Naive thymus-derived CD8-positive, alpha-beta T cell (primary cell): ENCODE measurements around the gene KLHL20. TPM values are rescaled to one million over a fixed set of nuclear protein-coding genes. Genes with fewer than 3 reads are reported as not detected.
"Not testable (repeated sequence)": the region's sequence is repeated elsewhere in the genome, so short reads cannot be mapped to it uniquely, and the experiment has no call there.

Experiments used
- ATAC-seq, 2 donors: fragments of 150-1000 bp; cut with Tn5 transposase in 1 of 2; sonication (Bioruptor Pico), chemical (Tn5 transposase) in 1 of 2; 1 replicate in 1 of 2; 2 replicates in 1 of 2; pipeline ENCODE4 v1.10.0; 2021; ENCODE audit warnings: mild to moderate bottlenecking in 2 of 2, moderate library complexity in 2 of 2
- POLR2A ChIA-PET: fragments of 350-600 bp; sonication (Branson Sonifier 250); formaldehyde crosslinking; loops from one replicate; lab custom pipeline; 2021; ENCODE audit warnings: antibody characterized with exemption; lab: Charles Lee
- DNase-seq, 10 donors: peaks; one replicate each; pipeline versions ENCODE4 v3.0.0 to v3.0.0-alpha.2; 2020 to 2022
- H3K27ac Mint-ChIP-seq, 10 donors: one replicate each; pipeline ENCODE4 v1.8.0; 2020 to 2022; ENCODE audit warnings: mild to moderate bottlenecking in 10 of 10, mixed read lengths in 10 of 10, moderate library complexity in 4 of 10, inconsistent platforms in 1 of 10
- H3K27me3 Mint-ChIP-seq, 5 donors: one replicate each; pipeline ENCODE4 v1.8.0; 2021 to 2022; ENCODE audit warnings: mixed read lengths in 5 of 5
- H3K36me3 Mint-ChIP-seq, 3 donors: one replicate each; pipeline ENCODE4 v1.8.0; 2020 to 2022; ENCODE audit warnings: mixed read lengths in 3 of 3, mild to moderate bottlenecking in 2 of 3, inconsistent platforms in 1 of 3
- H3K4me1 Mint-ChIP-seq, 4 donors: one replicate each; pipeline ENCODE4 v1.8.0; 2021 to 2022; ENCODE audit warnings: mixed read lengths in 4 of 4
- H3K4me3 Mint-ChIP-seq, 10 donors: one replicate each; pipeline ENCODE4 v1.8.0; 2020 to 2022; ENCODE audit warnings: mild to moderate bottlenecking in 10 of 10, mixed read lengths in 10 of 10, moderate library complexity in 6 of 10, inconsistent platforms in 1 of 10
- H3K9me3 Mint-ChIP-seq, 9 donors: one replicate each; pipeline ENCODE4 v1.8.0; 2020 to 2022; ENCODE audit warnings: mixed read lengths in 9 of 9, mild to moderate bottlenecking in 3 of 9, inconsistent platforms in 1 of 9, moderate library complexity in 1 of 9
- polyA plus RNA-seq, 3 donors: library from polyadenylated mRNA; unstranded; fragments of 300-500 nt; fragmentation: Illumina TruSeq; gene quantifications; one replicate each; pipeline ENCODE4 v1.2.3, GENCODE V29; 2021
- total RNA-seq, 8 experiments: library from RNA in 2 of 8; stranded (reverse) in 2 of 8; gene quantifications; one replicate each; pipeline ENCODE4 v1.2.3 and lab custom pipeline; 2021 to 2026

The KLHL20 gene
- total and polyA plus RNA-seq, 5 experiments from 2014 or later = 21.1 to 40.8 (median 27.1) TPM

GRCh38 chr1:173702736-173703135, 12.0 kb upstream of the KLHL20 start:
- Mint-ChIP-seq H3K4me1 (no peaks in the 10 kb centered on the region), H3K27me3 (peaks cover 5 to 35% (median 9%) of the 10 kb centered on the region in 5 donors), H3K4me3 (no peak overlapping the region), H3K27ac (no peak overlapping the region), H3K9me3 (peaks cover 0 to 7% (median 0%) of the 10 kb centered on the region in 9 donors), H3K36me3 (peaks cover 0 to 6% (median 0%) of the 10 kb centered on the region in 3 donors)
- ATAC-seq (no peak), DNase-seq (no peak)
- POLR2A ChIA-PET = no interaction called here

- no peak overlapping the region for H3K4me3 Mint-ChIP-seq
- POLR2A ChIA-PET = interaction anchor here (0.7 kb wide), 1 partner anchor 703 kb away, joined by 3 read pairs; no protein-coding TSS in a partner anchor
- peaks cover 4 to 32% (median 15%) of the 10 kb centered on the region in 5 donors for H3K27me3 Mint-ChIP-seq
- DNase-seq (no peak), ATAC-seq (no peak)
- H3K36me3 Mint-ChIP-seq = no peaks in the 10 kb centered on the region
- peaks cover 0 to 4% (median 0%) of the 10 kb centered on the region in 9 donors for H3K9me3 Mint-ChIP-seq
- no peak overlapping the region for H3K27ac Mint-ChIP-seq
- no peaks in the 10 kb centered on the region for H3K4me1 Mint-ChIP-seq
These were observed 9.7 kb upstream of the KLHL20 start for GRCh38 chr1:173705117-173705516.

- H3K4me3 Mint-ChIP-seq = no peak overlapping the region
- ATAC-seq = no peak
- H3K36me3 Mint-ChIP-seq = peaks cover 0 to 4% (median 0%) of the 10 kb centered on the region in 3 donors
- no peak overlapping the region for H3K27ac Mint-ChIP-seq
- POLR2A ChIA-PET = no interaction called here
- H3K27me3 Mint-ChIP-seq = peaks cover 14 to 41% (median 26%) of the 10 kb centered on the region in 5 donors
- no peak for DNase-seq
- peaks cover 0 to 2% (median 0%) of the 10 kb centered on the region in 9 donors for H3K9me3 Mint-ChIP-seq
- H3K4me1 Mint-ChIP-seq = no peaks in the 10 kb centered on the region
These were observed 6.0 kb upstream of the KLHL20 start for GRCh38 chr1:173708787-173709186.

DNA sequence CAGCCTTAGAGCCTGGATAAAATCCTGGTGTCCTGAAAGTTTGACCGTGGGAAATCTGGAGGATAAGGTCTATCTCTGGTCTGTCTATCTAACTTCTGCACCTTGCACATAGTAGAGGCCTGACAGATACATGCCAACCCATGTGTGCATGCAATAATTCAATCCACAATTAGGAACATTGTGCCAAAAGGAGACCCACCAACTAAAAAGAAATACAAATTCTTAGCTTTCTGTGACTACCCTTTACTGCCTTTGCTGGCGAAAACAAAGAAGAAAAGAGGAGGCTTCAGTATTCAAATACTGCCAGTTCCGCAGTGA, 381 bp upstream of the KLHL20 start:
- Mint-ChIP-seq H3K9me3 (peaks cover 0 to 3% (median 0%) of the 10 kb centered on the region in 9 donors), H3K27ac (peak overlapping the region; percentile 92 to 98 (median 96))
- POLR2A ChIA-PET = interaction anchor here (0.6 to 3.2 kb wide), 9 partner anchors 12 to 1309 kb away, joined by 3 to 34 read pairs (median 3); partner anchors contain the start of genes CENPL, DARS2, GAS5 and MRPS14

GRCh38 chr1:173715538-173715844, 710 bp downstream of the KLHL20 start:
- POLR2A ChIA-PET = interaction anchor here (0.6 to 3.2 kb wide), 8 partner anchors 109 to 1284 kb away, joined by 3 to 34 read pairs (median 8); partner anchors contain the start of genes CACYBP, CENPL, DARS2 and GAS5
- H3K27me3 Mint-ChIP-seq = peaks cover 7 to 15% (median 8%) of the 10 kb centered on the region in 5 donors
- DNase-seq = no peak
- peaks cover 0 to 3% (median 0%) of the 10 kb centered on the region in 9 donors for H3K9me3 Mint-ChIP-seq
- no peak for ATAC-seq
- H3K4me1 Mint-ChIP-seq = peaks cover 14 to 42% (median 36%) of the 10 kb centered on the region in 4 donors
- H3K27ac Mint-ChIP-seq = peak overlapping the region; percentile 92 to 98 (median 96)
- peak overlapping the region; percentile 92 to 100 (median 98) for H3K4me3 Mint-ChIP-seq
- peaks cover 5 to 18% (median 16%) of the 10 kb centered on the region in 3 donors for H3K36me3 Mint-ChIP-seq

More for the DNA sequence above, 381 bp upstream of the KLHL20 start:
- peaks cover 9 to 35% (median 30%) of the 10 kb centered on the region in 4 donors for H3K4me1 Mint-ChIP-seq
- H3K27me3 Mint-ChIP-seq = peaks cover 11 to 24% (median 17%) of the 10 kb centered on the region in 5 donors
- DNase-seq (no peak), ATAC-seq (no peak)
- peaks cover 5 to 12% (median 11%) of the 10 kb centered on the region in 3 donors for H3K36me3 Mint-ChIP-seq
- peak overlapping the region; percentile 92 to 100 (median 98) for H3K4me3 Mint-ChIP-seq

GRCh38 chr1:173717238-173717637, 2.5 kb downstream of the KLHL20 start:
- Mint-ChIP-seq H3K27ac (peak overlapping the region in 4 of 10 donors; percentile 10 to 86 (median 54)), H3K4me3 (peak overlapping the region in 9 of 10 donors; percentile 36 to 73 (median 60)), H3K4me1 (peaks cover 18 to 54% (median 48%) of the 10 kb centered on the region in 4 donors), H3K27me3 (peaks cover 0 to 3% (median 0%) of the 10 kb centered on the region in 5 donors), H3K36me3 (peaks cover 5 to 34% (median 22%) of the 10 kb centered on the region in 3 donors), H3K9me3 (peaks cover 0 to 3% (median 0%) of the 10 kb centered on the region in 9 donors)
- DNase-seq = no peak
- POLR2A ChIA-PET = no interaction called here
- ATAC-seq = no peak

GRCh38 chr1:173731331-173731730, 16.6 kb downstream of the KLHL20 start:
- H3K4me3 Mint-ChIP-seq = not testable (repeated sequence)

DNA sequence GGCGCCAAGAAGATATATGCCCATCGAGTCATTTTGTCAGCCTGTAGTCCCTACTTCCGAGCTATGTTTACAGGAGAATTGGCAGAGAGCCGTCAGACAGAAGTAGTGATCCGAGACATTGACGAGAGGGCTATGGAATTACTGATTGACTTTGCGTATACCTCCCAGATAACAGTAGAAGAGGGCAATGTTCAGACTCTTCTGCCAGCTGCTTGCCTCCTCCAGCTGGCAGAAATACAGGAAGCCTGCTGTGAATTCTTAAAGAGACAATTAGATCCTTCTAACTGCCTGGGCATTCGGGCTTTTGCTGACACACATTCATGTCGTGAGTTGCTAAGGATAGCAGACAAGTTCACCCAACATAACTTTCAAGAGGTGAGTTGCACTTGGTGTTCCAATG, 19.1 kb downstream of the KLHL20 start:
- Mint-ChIP-seq H3K27me3 (no peaks in the 10 kb centered on the region), H3K4me3 (no peak overlapping the region), H3K36me3 (peaks cover 29 to 53% (median 50%) of the 10 kb centered on the region in 3 donors), H3K9me3 (peaks cover 0 to 29% (median 5%) of the 10 kb centered on the region in 9 donors), H3K27ac (peak overlapping the region in 4 of 10 donors; percentile 13 to 55 (median 28)), H3K4me1 (peaks cover 19 to 38% (median 30%) of the 10 kb centered on the region in 4 donors)
- DNase-seq (no peak), ATAC-seq (no peak)
- POLR2A ChIA-PET = no interaction called here

More at GRCh38 chr1:173731331-173731730, 16.6 kb downstream of the KLHL20 start:
- H3K4me1 Mint-ChIP-seq = peaks cover 5 to 16% (median 8%) of the 10 kb centered on the region in 4 donors
- H3K27me3 Mint-ChIP-seq, DNase-seq, ATAC-seq, POLR2A ChIA-PET: not testable (repeated sequence)
- H3K27ac Mint-ChIP-seq = peak overlapping the region in 1 of 10 donors; percentile 67
- H3K36me3 Mint-ChIP-seq = peaks cover 16 to 37% (median 33%) of the 10 kb centered on the region in 3 donors
- H3K9me3 Mint-ChIP-seq = peaks cover 0 to 13% (median 3%) of the 10 kb centered on the region in 9 donors

- POLR2A ChIA-PET, ATAC-seq, DNase-seq, H3K27me3 Mint-ChIP-seq, H3K27ac Mint-ChIP-seq: not testable (repeated sequence)
- Mint-ChIP-seq H3K36me3 (peaks cover 39 to 74% (median 65%) of the 10 kb centered on the region in 3 donors), H3K4me3 (peak overlapping the region in 2 of 10 donors; percentile 1 to 11), H3K4me1 (peaks cover 24 to 53% (median 46%) of the 10 kb centered on the region in 4 donors), H3K9me3 (peaks cover 0 to 29% (median 5%) of the 10 kb centered on the region in 9 donors)
These were observed 21.3 kb downstream of the KLHL20 start for GRCh38 chr1:173736104-173736503.

DNA sequence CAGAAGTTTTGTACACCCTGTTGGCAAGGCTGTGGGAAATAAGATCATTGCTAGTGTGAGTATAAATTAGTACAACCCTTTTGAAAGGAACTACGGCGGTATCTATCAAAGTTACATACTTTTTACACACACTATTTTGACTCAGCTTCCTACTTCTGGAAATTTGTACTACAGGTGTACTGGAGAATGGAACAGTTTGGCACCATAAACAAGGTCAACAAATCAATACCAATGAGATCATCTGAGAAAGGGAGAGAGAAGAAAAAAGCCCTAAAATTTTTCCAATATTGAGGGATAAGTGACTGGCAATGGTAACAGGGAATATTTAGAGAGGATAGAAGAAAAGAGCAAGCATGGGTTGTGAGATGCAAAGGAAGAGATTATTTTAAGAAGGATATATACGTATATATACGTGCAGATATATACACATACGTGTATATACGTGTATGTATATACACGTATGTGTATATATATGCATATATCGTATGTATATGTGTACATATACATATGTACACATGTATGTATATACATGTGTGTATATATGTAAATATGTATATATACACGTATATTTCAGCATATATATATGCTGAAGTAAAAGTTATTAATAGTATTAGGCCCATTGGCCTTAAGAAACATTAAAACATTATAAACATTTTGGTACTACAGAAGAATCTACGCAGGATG, 27.6 kb downstream of the KLHL20 start:
- ATAC-seq = no peak
- Mint-ChIP-seq H3K36me3 (peaks cover 35 to 66% (median 58%) of the 10 kb centered on the region in 3 donors), H3K4me3 (no peak overlapping the region), H3K4me1 (peaks cover 19 to 67% (median 53%) of the 10 kb centered on the region in 4 donors), H3K27me3 (no peaks in the 10 kb centered on the region), H3K9me3 (peaks cover 0 to 12% (median 2%) of the 10 kb centered on the region in 9 donors), H3K27ac (peak overlapping the region in 2 of 10 donors; percentile 14 to 39)
- DNase-seq = no peak
- POLR2A ChIA-PET = no interaction called here

DNA sequence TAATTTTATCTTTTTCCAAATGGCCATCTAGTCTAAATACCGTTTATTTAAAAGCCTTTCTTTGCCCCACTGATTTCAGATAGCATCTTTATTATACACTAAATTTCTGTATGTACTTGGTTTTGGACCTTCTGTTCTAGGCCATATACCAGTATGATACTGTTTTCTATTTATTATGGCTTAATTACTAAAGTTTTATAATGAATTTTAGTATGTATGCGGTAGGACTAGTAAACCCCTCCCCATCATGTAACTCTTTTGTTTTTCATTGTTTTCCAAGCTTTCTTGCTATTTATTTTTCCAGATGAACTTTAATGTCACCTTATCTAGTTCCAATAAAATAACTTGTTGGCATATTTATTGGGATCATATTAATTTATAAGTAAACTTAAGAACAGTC, 29.9 kb downstream of the KLHL20 start:
- Mint-ChIP-seq H3K27me3 (no peaks in the 10 kb centered on the region), H3K4me1 (peaks cover 7 to 46% (median 35%) of the 10 kb centered on the region in 4 donors), H3K27ac (no peak overlapping the region), H3K9me3 (peaks cover 0 to 4% (median 0%) of the 10 kb centered on the region in 9 donors), H3K36me3 (peaks cover 28 to 52% (median 40%) of the 10 kb centered on the region in 3 donors), H3K4me3 (no peak overlapping the region)
- ATAC-seq (no peak), DNase-seq (no peak)
- POLR2A ChIA-PET = no interaction called here

DNA sequence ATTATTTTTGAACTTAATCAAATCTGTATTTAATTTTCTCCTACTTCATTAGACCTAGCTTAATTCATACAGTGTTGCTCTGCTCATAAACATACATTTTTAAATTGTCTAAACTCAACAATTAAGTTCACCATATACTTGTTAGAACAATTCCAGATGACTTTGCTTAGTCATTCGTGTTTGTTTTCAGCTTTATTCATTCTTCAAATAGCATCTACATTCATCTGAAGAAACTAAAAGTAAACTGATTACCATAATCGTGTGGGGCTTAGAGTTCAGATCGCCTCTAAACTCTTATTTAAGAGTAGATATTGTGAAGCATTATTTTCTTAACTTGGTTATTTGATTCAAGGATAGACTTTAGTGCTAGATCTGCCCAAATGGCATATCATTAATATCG, 34.4 kb downstream of the KLHL20 start:
- POLR2A ChIA-PET = no interaction called here
- no peaks in the 10 kb centered on the region for H3K27me3 Mint-ChIP-seq
- peaks cover 0 to 50% (median 20%) of the 10 kb centered on the region in 3 donors for H3K36me3 Mint-ChIP-seq
- no peak for DNase-seq
- H3K27ac Mint-ChIP-seq = peak overlapping the region in 2 of 10 donors; percentile 21 to 57
- H3K9me3 Mint-ChIP-seq = no peaks in the 10 kb centered on the region
- no peak for ATAC-seq
- peaks cover 5 to 22% (median 18%) of the 10 kb centered on the region in 4 donors for H3K4me1 Mint-ChIP-seq
- H3K4me3 Mint-ChIP-seq = no peak overlapping the region

DNA sequence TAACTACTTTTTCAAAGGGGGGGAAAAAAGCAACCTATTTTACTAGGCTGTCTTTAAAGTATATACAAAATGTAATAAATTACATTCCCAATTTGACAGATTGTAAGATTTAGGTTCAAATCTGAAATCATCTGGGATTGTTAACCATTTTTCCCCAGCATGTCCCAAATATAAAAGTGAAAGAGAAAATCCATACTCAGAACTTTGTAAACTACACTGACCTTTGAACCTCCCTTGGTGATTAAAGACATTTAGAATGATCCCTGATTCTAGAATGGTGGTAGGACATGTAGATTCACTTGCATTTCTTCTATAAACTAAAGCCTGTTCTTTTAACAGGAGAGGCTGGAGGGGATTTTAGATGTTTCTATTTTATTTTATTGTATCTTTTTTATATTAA, 39.0 kb downstream of the KLHL20 start:
- POLR2A ChIA-PET = no interaction called here
- no peak for DNase-seq
- Mint-ChIP-seq H3K4me1 (peaks cover 0 to 3% (median 0%) of the 10 kb centered on the region in 4 donors), H3K27ac (peak overlapping the region in 1 of 10 donors; percentile 40), H3K27me3 (no peaks in the 10 kb centered on the region), H3K4me3 (no peak overlapping the region), H3K36me3 (peaks cover 8 to 86% (median 40%) of the 10 kb centered on the region in 3 donors), H3K9me3 (no peaks in the 10 kb centered on the region)
- no peak for ATAC-seq
